ENCODE results near the gene CCDC146.
"Not testable (repeated sequence)": the region's sequence is repeated elsewhere in the genome, so short reads cannot be mapped to it uniquely, and the experiment has no call there.

- peak in 1 of 2 donors; percentile 19 for TF ChIP-seq CTCF (conservative IDR thresholded peaks at IDR 0.05 in 1 of 2, IDR thresholded peaks at IDR 0.05 in 1 of 2; ENCODE audit: extremely low read depth in 1 of 2, insufficient read depth in 1 of 2, low read depth in 1 of 2, low read length in 2 of 2)
- not testable (repeated sequence) for TF ChIP-seq EZH2 (IDR thresholded peaks at IDR 0.05; ENCODE audit: borderline replicate concordance, low read length)
Observed at GRCh38 chr7:77112719-77113306, 9.6 kb upstream of the CCDC146 start.
